Spleen (tissue), 11 donors: Measurements from ENCODE around the gene ADGRG3. TPM values are rescaled to one million over a fixed set of nuclear protein-coding genes. Genes with fewer than 3 reads are reported as not detected.
"Not testable (repeated sequence)": the region's sequence is repeated elsewhere in the genome, so short reads cannot be mapped to it uniquely, and the experiment has no call there.

Source experiments
- DNase-seq: peaks from one replicate; pipeline ENCODE4 v3.0.0-alpha.2; 2020
- H3K27ac ChIP-seq, 8 donors: fragments of 200-600 bp; sonication (generic) in 7 of 8; 1 replicate in 4 of 8; 2 replicates in 4 of 8; pipeline versions ENCODE4 v1.5.0 to v1.8.0; 2016 to 2021; ENCODE audit warnings: inconsistent platforms in 4 of 8, mild to moderate bottlenecking in 4 of 8, moderate library complexity in 1 of 8
- H3K27me3 ChIP-seq, 7 donors: fragments of 200-600 bp; sonication (generic) in 6 of 7; replicated peaks in 1 of 7; 1 replicate in 4 of 7; 2 replicates in 3 of 7; pipeline versions ENCODE4 v1.5.0 to v1.8.0; 2016 to 2021; ENCODE audit warnings: inconsistent platforms in 3 of 7, mild to moderate bottlenecking in 1 of 7
- H3K36me3 ChIP-seq, 6 donors: fragments of 200-600 bp; sonication (generic) in 5 of 6; 1 replicate in 4 of 6; 2 replicates in 2 of 6; pipeline versions ENCODE4 v1.5.0 to v1.8.0; 2016 to 2021; ENCODE audit warnings: inconsistent platforms in 2 of 6
- H3K4me1 ChIP-seq, 6 donors: fragments of 200-600 bp; sonication (generic) in 5 of 6; 1 replicate in 3 of 6; 2 replicates in 3 of 6; pipeline versions ENCODE4 v1.5.0 to v1.8.0; 2016 to 2021; ENCODE audit warnings: inconsistent platforms in 3 of 6
- H3K4me3 ChIP-seq, 8 donors: fragments of 200-600 bp; sonication (generic) in 7 of 8; 1 replicate in 4 of 8; 2 replicates in 4 of 8; pipeline versions ENCODE4 v1.5.0 to v1.8.0; 2016 to 2021; ENCODE audit warnings: inconsistent platforms in 4 of 8, mild to moderate bottlenecking in 4 of 8, moderate library complexity in 2 of 8
- H3K9me3 ChIP-seq, 8 donors: fragments of 200-600 bp; sonication (generic) in 7 of 8; 1 replicate in 4 of 8; 2 replicates in 4 of 8; pipeline versions ENCODE4 v1.5.0 to v1.8.0; 2016 to 2021; ENCODE audit warnings: inconsistent platforms in 4 of 8
- POLR2A ChIP-seq, 3 donors: fragments of 450-650 bp; IDR thresholded peaks; one replicate each; pipeline ENCODE4 v1.5.1; 2017; ENCODE audit warnings: antibody characterized with exemption in 3 of 3, mild to moderate bottlenecking in 1 of 3
- POLR2AphosphoS5 ChIP-seq, 3 donors: sonication (generic); formaldehyde crosslinking; IDR thresholded peaks; one replicate each; pipeline ENCODE4 v1.5.1; 2017; ENCODE audit warnings: antibody characterized with exemption in 3 of 3
- WGBS, 5 donors: extraction: QIAGEN DNeasy Blood & Tissue Kit in 3 of 5; methylation state at CpG; one replicate each; pipeline versions ENCODE4 v1.1.5 to v1.1.7; 2013 to 2018; 5-methylcytosine and 5-hydroxymethylcytosine counted together
- intact Hi-C: fragments of 100-400 bp; cut with DNase I; formaldehyde crosslinking; loops from one replicate; pipeline ENCODE4 v1.15.0; 2023; ENCODE audit warnings: low total_unique reads
- polyA plus RNA-seq, 3 donors: library from polyadenylated mRNA; stranded (reverse); fragments of 200-250 nt; gene quantifications; one replicate each; pipeline ENCODE4 v1.2.1, GENCODE V29; 2013
- total RNA-seq, 7 donors: library from RNA; depleted of rRNA in 3 of 7; stranded (reverse); fragments of >200 nt in 3 of 7; fragmentation: NEBNext Ultra II Directional in 4 of 7; extraction: Animal tissue kit (Norgen Biotek cat#: 25700) in 4 of 7; gene quantifications; one replicate each; pipeline versions ENCODE4 v1.1.0 to v1.2.1, GENCODE V29; 2016 to 2021
- TF ChIP-seq, protein P1 (sequence below), 11 experiments: fragments of 200-600 bp in 7 of 11; fragments of 450-650 bp in 4 of 11; sonication (generic) in 4 of 11; IDR thresholded peaks in 8 of 11; conservative IDR thresholded peaks in 3 of 11; 1 replicate in 7 of 11; 2 replicates in 4 of 11; pipeline versions ENCODE4 v1.4.0 to v1.8.0; 2016 to 2021; ENCODE audit warnings: antibody characterized with exemption in 11 of 11, inconsistent platforms in 4 of 11, mild to moderate bottlenecking in 1 of 11
- donor health status: healthy with polysubstance abuse.
- donor health status: DM: no; HTN: no; CAD: no; lungs with moderate emphysema.
- donor health status: DM: no; HTN: no; CAD: no.
- donor health status: Bipolar disorder and iron deficiency.
- donor health status: healthy.
- donor health status: DM: no; HTN: no; CAD: no.
- donor health status: DM: yes; HTN: yes; CAD: no.

Gene ADGRG3
- total and polyA plus RNA-seq, 10 donors: 2.5 to 116 (median 27.2) TPM

DNA sequence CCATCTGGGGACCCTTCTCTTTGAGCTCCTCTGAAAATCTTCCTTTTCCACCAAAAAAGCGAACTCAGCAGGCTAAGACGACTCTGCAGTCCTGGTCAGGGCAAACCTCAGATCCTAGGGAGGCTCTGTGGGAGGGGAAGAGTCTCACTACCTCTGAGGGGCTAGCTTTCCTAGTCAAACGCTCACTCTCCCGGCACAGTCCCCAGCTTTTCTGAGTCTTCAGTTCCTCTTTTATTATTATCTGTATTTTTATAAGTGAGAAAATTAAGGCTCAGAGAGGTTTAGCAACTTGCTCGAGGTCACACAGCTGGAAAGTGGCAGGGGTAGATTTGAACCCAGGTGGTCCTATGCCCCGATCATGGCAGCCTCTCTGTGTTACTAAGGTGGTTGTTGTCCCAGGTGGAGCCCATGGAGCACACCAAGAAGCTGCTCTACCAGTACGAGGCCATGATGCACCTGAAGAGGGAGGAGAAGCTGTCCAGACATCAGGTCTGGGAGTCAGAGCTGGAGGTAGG is 58.4 kb downstream of the ADGRG3 start:
- Histone ChIP-seq H3K27ac (no peak overlapping the region), H3K27me3 (no peaks in the 10 kb centered on the region), H3K36me3 (no peaks in the 10 kb centered on the region), H3K4me3 (no peak overlapping the region), H3K4me1 (peaks cover 0 to 6% (median 0%) of the 10 kb centered on the region in 6 donors), H3K9me3 (no peaks in the 10 kb centered on the region)
- peak; percentile 16 for DNase-seq
- TF ChIP-seq POLR2AphosphoS5 (IDR thresholded peaks at IDR 0.05) (no peak), POLR2A (IDR thresholded peaks at IDR 0.05) (no peak)
- TF ChIP-seq, protein P1, sequence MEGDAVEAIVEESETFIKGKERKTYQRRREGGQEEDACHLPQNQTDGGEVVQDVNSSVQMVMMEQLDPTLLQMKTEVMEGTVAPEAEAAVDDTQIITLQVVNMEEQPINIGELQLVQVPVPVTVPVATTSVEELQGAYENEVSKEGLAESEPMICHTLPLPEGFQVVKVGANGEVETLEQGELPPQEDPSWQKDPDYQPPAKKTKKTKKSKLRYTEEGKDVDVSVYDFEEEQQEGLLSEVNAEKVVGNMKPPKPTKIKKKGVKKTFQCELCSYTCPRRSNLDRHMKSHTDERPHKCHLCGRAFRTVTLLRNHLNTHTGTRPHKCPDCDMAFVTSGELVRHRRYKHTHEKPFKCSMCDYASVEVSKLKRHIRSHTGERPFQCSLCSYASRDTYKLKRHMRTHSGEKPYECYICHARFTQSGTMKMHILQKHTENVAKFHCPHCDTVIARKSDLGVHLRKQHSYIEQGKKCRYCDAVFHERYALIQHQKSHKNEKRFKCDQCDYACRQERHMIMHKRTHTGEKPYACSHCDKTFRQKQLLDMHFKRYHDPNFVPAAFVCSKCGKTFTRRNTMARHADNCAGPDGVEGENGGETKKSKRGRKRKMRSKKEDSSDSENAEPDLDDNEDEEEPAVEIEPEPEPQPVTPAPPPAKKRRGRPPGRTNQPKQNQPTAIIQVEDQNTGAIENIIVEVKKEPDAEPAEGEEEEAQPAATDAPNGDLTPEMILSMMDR (IDR thresholded peaks at IDR 0.05 in 8 of 11, conservative IDR thresholded peaks at IDR 0.05 in 3 of 11): no peak
- intact Hi-C loops: no loop called here
- WGBS, 5 donors: 62 to 90% (median 80%) methylated on average over 7 of the region's 7 CpGs

DNA sequence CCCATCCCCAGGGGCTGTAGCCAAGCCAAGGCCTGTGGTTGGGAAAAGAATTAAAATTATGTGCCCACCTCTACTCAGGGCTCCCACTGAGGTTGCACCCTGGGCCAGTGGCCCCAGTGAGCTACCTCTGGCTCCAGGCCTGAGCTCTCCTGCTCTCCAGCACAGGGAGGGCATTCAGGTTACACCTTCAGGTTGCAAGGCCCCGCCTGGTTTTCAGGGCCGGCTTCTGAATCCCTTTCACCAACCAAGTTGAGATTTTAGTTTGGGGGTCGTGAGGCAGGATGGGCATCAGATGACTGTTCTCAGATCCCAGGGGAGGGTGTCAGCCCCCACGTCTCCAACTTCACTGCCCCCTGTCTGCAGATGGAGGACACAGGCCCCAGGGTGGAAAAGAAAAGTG is 59.5 kb downstream of the ADGRG3 start:
- intact Hi-C loops: no loop called here
- 47 to 79% (median 75%) methylated on average over 4 of the region's 4 CpGs for WGBS, 5 donors
- peak; percentile 38 for DNase-seq

DNA sequence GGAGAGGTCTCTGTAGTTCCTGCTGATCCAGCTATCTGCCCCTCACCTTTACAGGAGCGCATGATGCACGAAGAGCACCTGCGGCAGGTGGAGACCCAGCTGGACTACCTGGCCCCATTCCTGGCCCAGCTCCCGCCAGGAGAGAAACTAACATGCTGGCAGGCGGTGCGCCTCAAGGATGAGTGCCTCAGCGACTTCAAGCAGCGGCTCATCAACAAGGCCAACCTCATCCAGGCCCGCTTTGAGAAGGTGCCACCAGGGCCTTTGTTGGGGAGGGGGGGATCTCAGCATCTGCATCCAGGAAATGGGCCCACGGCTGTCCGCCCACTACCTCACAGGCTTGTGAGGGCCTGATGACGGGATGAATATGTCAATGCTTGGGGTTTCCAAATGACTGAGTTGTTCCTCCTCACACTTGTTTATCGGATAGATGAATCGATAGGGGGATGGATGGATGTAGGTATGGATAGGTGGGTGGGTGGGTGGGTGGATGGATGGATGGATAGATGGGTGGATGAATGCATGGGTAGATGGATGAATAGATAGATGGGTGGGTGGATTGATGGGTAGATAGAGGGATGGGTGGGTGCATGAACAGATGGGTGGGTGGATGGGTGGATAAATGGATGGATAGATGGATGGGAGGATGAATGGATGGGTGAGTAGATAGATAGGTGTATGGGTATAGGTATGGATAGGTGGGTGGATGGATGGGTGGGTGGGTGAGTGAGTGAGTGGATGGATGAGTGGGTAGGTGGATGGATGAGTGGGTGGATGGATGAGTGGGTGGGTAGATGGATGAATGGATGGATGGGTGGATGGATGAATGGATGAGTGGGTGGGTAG is 60.5 kb downstream of the ADGRG3 start:
- DNase-seq: peak; percentile 60
- 87 to 95% (median 93%) methylated on average over 14 of the region's 14 CpGs for WGBS, 5 donors
- Histone ChIP-seq H3K9me3 (peaks cover 0 to 9% (median 4%) of the 10 kb centered on the region in 8 donors), H3K36me3 (no peaks in the 10 kb centered on the region), H3K4me1 (peaks cover 0 to 6% (median 0%) of the 10 kb centered on the region in 6 donors), H3K4me3 (no peak overlapping the region), H3K27ac (no peak overlapping the region), H3K27me3 (no peaks in the 10 kb centered on the region)
- TF ChIP-seq POLR2A (IDR thresholded peaks at IDR 0.05) (no peak), POLR2AphosphoS5 (IDR thresholded peaks at IDR 0.05) (no peak)
- TF ChIP-seq, protein P1 (IDR thresholded peaks at IDR 0.05 in 8 of 11, conservative IDR thresholded peaks at IDR 0.05 in 3 of 11): no peak
- intact Hi-C loops: no loop called here

More for the DNA sequence above, 59.5 kb downstream of the ADGRG3 start:
- TF ChIP-seq, protein P1 (IDR thresholded peaks at IDR 0.05 in 8 of 11, conservative IDR thresholded peaks at IDR 0.05 in 3 of 11): no peak
- TF ChIP-seq POLR2AphosphoS5 (IDR thresholded peaks at IDR 0.05) (no peak), POLR2A (IDR thresholded peaks at IDR 0.05) (no peak)
- no peaks in the 10 kb centered on the region for H3K36me3 ChIP-seq
- H3K4me3 ChIP-seq: no peak overlapping the region
- H3K27ac ChIP-seq: no peak overlapping the region
- peaks cover 0 to 6% (median 0%) of the 10 kb centered on the region in 6 donors for H3K4me1 ChIP-seq
- no peaks in the 10 kb centered on the region for H3K27me3 ChIP-seq
- H3K9me3 ChIP-seq: peaks cover 0 to 3% (median under 1%) of the 10 kb centered on the region in 8 donors

DNA sequence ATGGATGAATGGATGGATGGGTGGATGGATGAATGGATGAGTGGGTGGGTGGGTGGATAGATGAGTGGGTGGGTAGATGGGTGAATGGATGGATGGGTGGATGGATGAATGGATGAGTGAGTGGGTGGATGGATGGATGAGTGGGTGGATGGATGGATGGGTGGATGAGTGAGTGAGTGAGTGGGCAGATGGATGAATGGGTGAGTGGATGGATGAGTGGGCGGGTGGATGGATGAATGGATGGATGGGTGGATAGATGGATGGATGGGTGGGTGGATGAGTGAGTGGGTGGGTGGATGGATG is 61.0 kb downstream of the ADGRG3 start:
- H3K27ac ChIP-seq: no peak overlapping the region
- 86 to 98% (median 91%) methylated on average over 1 of the region's 1 CpG for WGBS, 5 donors
- peaks cover 0 to 9% (median 4%) of the 10 kb centered on the region in 8 donors for H3K9me3 ChIP-seq
- H3K36me3 ChIP-seq: no peaks in the 10 kb centered on the region
- H3K4me1 ChIP-seq: peaks cover 0 to 10% (median 3%) of the 10 kb centered on the region in 6 donors
- TF ChIP-seq POLR2AphosphoS5 (IDR thresholded peaks at IDR 0.05): no peak
- TF ChIP-seq, protein P1 (IDR thresholded peaks at IDR 0.05 in 8 of 11, conservative IDR thresholded peaks at IDR 0.05 in 3 of 11): no peak
- no peak for TF ChIP-seq POLR2A (IDR thresholded peaks at IDR 0.05)
- DNase-seq: peak; percentile 1
- intact Hi-C loops: no loop called here
- H3K4me3 ChIP-seq: no peak overlapping the region
- no peaks in the 10 kb centered on the region for H3K27me3 ChIP-seq

DNA sequence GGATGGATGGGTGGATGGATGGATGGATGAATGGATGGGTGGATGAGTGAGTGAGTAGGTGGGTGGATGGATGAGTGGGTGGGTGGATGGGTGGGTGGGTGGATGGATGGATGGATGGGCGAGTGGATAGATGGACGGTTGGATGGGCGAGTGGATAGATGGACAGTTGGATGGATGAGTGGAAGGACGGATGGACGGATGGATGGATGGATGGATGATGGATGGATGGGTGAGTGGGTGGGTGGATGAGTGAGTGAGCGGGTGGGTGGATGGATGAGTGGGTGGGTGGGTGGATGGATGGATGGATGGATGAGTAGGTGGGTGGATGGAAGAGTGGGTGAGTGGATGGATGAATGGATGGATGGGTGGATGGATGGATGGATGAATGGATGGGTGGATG is 61.7 kb downstream of the ADGRG3 start:
- H3K4me3 ChIP-seq, intact Hi-C loops, H3K9me3 ChIP-seq, H3K36me3 ChIP-seq, H3K27ac ChIP-seq, H3K27me3 ChIP-seq: not testable (repeated sequence)
- peaks cover 0 to 17% (median 10%) of the 10 kb centered on the region in 6 donors for H3K4me1 ChIP-seq
- DNase-seq: peak; percentile 7
- 92 to 97% (median 96%) methylated on average over 6 of the region's 6 CpGs for WGBS, 5 donors
